ENCODE results near the gene ORC1.

DNA sequence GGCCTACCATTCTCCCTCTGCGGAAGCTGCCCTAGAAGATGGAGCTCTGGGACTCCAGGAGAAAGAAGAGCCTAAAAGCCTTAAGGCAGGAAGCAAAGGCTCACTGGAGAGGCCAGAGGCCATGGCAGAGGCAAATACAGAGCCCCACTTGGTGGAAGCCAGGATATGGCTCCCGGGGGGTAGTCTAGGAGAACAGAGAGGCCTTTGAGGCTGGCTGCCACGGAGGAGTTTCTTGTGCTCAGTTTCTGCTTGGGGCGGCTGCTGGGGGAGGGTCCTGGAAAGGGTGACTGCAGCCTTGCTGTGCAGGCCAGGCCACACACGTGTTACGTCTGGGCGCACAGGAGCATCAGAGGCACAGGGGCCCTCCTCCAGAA lies 43.6 kb downstream of the ORC1 start:
- TF ChIP-seq, protein P1, sequence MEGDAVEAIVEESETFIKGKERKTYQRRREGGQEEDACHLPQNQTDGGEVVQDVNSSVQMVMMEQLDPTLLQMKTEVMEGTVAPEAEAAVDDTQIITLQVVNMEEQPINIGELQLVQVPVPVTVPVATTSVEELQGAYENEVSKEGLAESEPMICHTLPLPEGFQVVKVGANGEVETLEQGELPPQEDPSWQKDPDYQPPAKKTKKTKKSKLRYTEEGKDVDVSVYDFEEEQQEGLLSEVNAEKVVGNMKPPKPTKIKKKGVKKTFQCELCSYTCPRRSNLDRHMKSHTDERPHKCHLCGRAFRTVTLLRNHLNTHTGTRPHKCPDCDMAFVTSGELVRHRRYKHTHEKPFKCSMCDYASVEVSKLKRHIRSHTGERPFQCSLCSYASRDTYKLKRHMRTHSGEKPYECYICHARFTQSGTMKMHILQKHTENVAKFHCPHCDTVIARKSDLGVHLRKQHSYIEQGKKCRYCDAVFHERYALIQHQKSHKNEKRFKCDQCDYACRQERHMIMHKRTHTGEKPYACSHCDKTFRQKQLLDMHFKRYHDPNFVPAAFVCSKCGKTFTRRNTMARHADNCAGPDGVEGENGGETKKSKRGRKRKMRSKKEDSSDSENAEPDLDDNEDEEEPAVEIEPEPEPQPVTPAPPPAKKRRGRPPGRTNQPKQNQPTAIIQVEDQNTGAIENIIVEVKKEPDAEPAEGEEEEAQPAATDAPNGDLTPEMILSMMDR (IDR thresholded peaks at IDR 0.05): no peak
- TF ChIP-seq POLR2A (IDR thresholded peaks at IDR 0.05) (no peak), POLR2AphosphoS5 (IDR thresholded peaks at IDR 0.05) (no peak), EP300 (IDR thresholded peaks at IDR 0.05) (no peak)
